ENCODE data around the gene NR2F2. TPM values are rescaled to one million over a fixed set of nuclear protein-coding genes. Genes with fewer than 3 reads are reported as not detected.

Gene NR2F2
- total RNA-seq, 6 experiments from 2014 or later: 11.6 to 30.0 (median 20.7) TPM

GRCh38 chr15:96344706-96345559 is 14.4 kb downstream of the NR2F2 start:
- intact Hi-C loops (cut with DNase I): loop anchor here in 1 of 2 donors (10.0 kb wide), 1 partner anchor 160 kb away; no protein-coding TSS in a partner anchor
- ATAC-seq (peak in 1 of 4 donors; percentile 6), DNase-seq (peak in 1 of 3 donors; percentile 43)
- Histone ChIP-seq H3K36me3 (no peaks in the 10 kb centered on the region), H3K9me3 (no peaks in the 10 kb centered on the region), H3K27ac (peak overlapping the region; percentile 90 to 97 (median 91)), H3K27me3 (no peaks in the 10 kb centered on the region), H3K4me3 (peak overlapping the region in 2 of 3 donors; percentile 26 to 55), H3K4me1 (peaks cover 0 to 6% (median 3%) of the 10 kb centered on the region in 4 donors)
- 19% methylated on average over 14 of the region's 22 CpGs for WGBS (ENCODE audit: insufficient coverage, low coverage, low lambda C conversion rate, missing lambda C conversion rate)
- TF ChIP-seq POLR2A (IDR thresholded peaks at IDR 0.05) (no peak), CTCF (IDR thresholded peaks at IDR 0.05) (no peak)

- peak; percentile 72 to 78 (median 74) for DNase-seq
- Histone ChIP-seq H3K9me3 (no peaks in the 10 kb centered on the region), H3K4me1 (peaks cover 0 to 6% (median 3%) of the 10 kb centered on the region in 4 donors), H3K36me3 (no peaks in the 10 kb centered on the region), H3K27ac (peak overlapping the region; percentile 90 to 97 (median 91)), H3K27me3 (no peaks in the 10 kb centered on the region), H3K4me3 (peak overlapping the region; percentile 26 to 55 (median 36))
- ATAC-seq: peak; percentile 82 to 88 (median 84)
- WGBS (ENCODE audit: insufficient coverage, low coverage, low lambda C conversion rate, missing lambda C conversion rate): 12% methylated on average over 32 of the region's 47 CpGs
- intact Hi-C loops (cut with DNase I): loop anchor here in 1 of 2 donors (10.0 kb wide), 1 partner anchor 161 kb away; no protein-coding TSS in a partner anchor
- TF ChIP-seq POLR2A (IDR thresholded peaks at IDR 0.05) (no peak), CTCF (IDR thresholded peaks at IDR 0.05) (peak; percentile 60 to 67 (median 64))
These were observed 15.3 kb downstream of the NR2F2 start for GRCh38 chr15:96345560-96346399.

- Histone ChIP-seq H3K4me3 (peak overlapping the region in 1 of 3 donors; percentile 55), H3K4me1 (peaks cover 0 to 11% (median 3%) of the 10 kb centered on the region in 4 donors), H3K27ac (peak overlapping the region; percentile 48 to 97 (median 90)), H3K27me3 (no peaks in the 10 kb centered on the region), H3K36me3 (no peaks in the 10 kb centered on the region), H3K9me3 (no peaks in the 10 kb centered on the region)
- TF ChIP-seq CTCF (IDR thresholded peaks at IDR 0.05) (no peak), POLR2A (IDR thresholded peaks at IDR 0.05) (no peak)
- ATAC-seq: no peak
- intact Hi-C loops (cut with DNase I): loop anchor here in 1 of 2 donors (10.0 kb wide), 1 partner anchor 162 kb away; no protein-coding TSS in a partner anchor
- WGBS (ENCODE audit: insufficient coverage, low coverage, low lambda C conversion rate, missing lambda C conversion rate): 39% methylated on average over 6 of the region's 6 CpGs
- DNase-seq: no peak
These were observed 16.0 kb downstream of the NR2F2 start for GRCh38 chr15:96346409-96346970.

All from right lobe of liver (tissue), 6 donors.